Erythroblast (primary cell): ENCODE results near the gene PDF.

ENCODE experiments used
- GATA1 ChIP-seq: IDR thresholded peaks from 2 replicates; pipeline ENCODE4 v1.6.1; 2011; ENCODE audit warnings: low read depth, mild to moderate bottlenecking, control low read depth, low read length, moderate library complexity
- POLR2A ChIP-seq: IDR thresholded peaks from 2 replicates; pipeline ENCODE4 v1.6.1; 2011; ENCODE audit warnings: mild to moderate bottlenecking, low read length

- no peak for TF ChIP-seq POLR2A
- TF ChIP-seq GATA1 = no peak
Measured at GRCh38 chr16:69283851-69284250, 46.5 kb downstream of the PDF start.
